SU-DHL-6 (cell line): ENCODE measurements around the gene NACC2.

ENCODE experiments used
- H2AFZ ChIP-seq: fragments of 200-600 bp; sonication (generic); 2 replicates; pipeline ENCODE4 v1.6.1; 2014; ENCODE audit warnings: low read depth, mild to moderate bottlenecking, moderate library complexity, mixed read lengths, antibody characterized with exemption, low read length; ENCODE audit not compliant: severe bottlenecking
- H3F3A ChIP-seq: fragments of 200-600 bp; shearing (Covaris generic); 2 replicates; pipeline ENCODE4 v1.6.0; 2016; ENCODE audit warnings: antibody characterized with exemption, mild to moderate bottlenecking; ENCODE audit not compliant: insufficient read depth
- H3K27ac ChIP-seq: fragments of 200-600 bp; sonication (generic); 2 replicates; pipeline ENCODE4 v1.5.1; 2016; ENCODE audit warnings: low read depth, mild to moderate bottlenecking, low read length, moderate library complexity, mixed read lengths
- H3K27me3 ChIP-seq: fragments of 200-600 bp; sonication (generic), shearing (Covaris generic); 2 replicates; pipeline ENCODE4 v1.6.0; 2014; ENCODE audit warnings: mild to moderate bottlenecking, low read length
- H3K36me3 ChIP-seq: fragments of 200-600 bp; sonication (generic); 2 replicates; pipeline ENCODE4 v1.6.1; 2014; ENCODE audit warnings: mild to moderate bottlenecking, low read length, mixed read lengths
- H3K4me2 ChIP-seq: fragments of 300-600, 200-600 bp; shearing (Covaris generic), sonication (generic); 2 replicates; pipeline ENCODE4 v1.6.0; 2014; ENCODE audit warnings: low read length, low read depth, mild to moderate bottlenecking; ENCODE audit not compliant: poor library complexity, severe bottlenecking
- H3K4me3 ChIP-seq: fragments of 200-600 bp; sonication (generic); 2 replicates; pipeline ENCODE4 v1.5.1; 2014; ENCODE audit warnings: antibody characterized with exemption, low read length, mild to moderate bottlenecking, mixed read lengths; ENCODE audit not compliant: insufficient read depth, poor library complexity, severe bottlenecking
- H3K79me2 ChIP-seq: fragments of 200-600 bp; sonication (generic); 2 replicates; pipeline ENCODE4 v1.6.1; 2014; ENCODE audit warnings: mild to moderate bottlenecking, low read length, moderate library complexity; ENCODE audit not compliant: insufficient read depth
- H3K9ac ChIP-seq: fragments of 200-600 bp; sonication (generic); 2 replicates; pipeline ENCODE4 v1.7.0; 2014; ENCODE audit warnings: mild to moderate bottlenecking, low read length
- H3K9me2 ChIP-seq: fragments of 200-600 bp; sonication (generic); replicated peaks from 2 replicates; pipeline ENCODE4 v1.6.1; 2014; ENCODE audit warnings: low read length; ENCODE audit not compliant: insufficient read depth
- H3K9me3 ChIP-seq: fragments of 200-600 bp; sonication (generic); 2 replicates; pipeline ENCODE4 v1.6.1; 2014; ENCODE audit warnings: low read length, mixed read lengths; ENCODE audit not compliant: insufficient read depth
- H4K20me1 ChIP-seq: fragments of 200-600 bp; sonication (generic); 2 replicates; pipeline ENCODE4 v1.6.1; 2014; ENCODE audit warnings: low read depth, mild to moderate bottlenecking, antibody characterized with exemption, low read length, moderate library complexity, mixed read lengths
- CTCF ChIP-seq: fragments of 200-600 bp; sonication (generic); IDR thresholded peaks from one replicate; pipeline ENCODE4 v1.5.1; 2017; ENCODE audit warnings: antibody characterized with exemption, mild to moderate bottlenecking, low read length, moderate library complexity; ENCODE audit not compliant: insufficient read depth, poor library complexity, severe bottlenecking
- EZH2phosphoT487 ChIP-seq: fragments of 200-600 bp; sonication (generic), shearing (Covaris generic); conservative IDR thresholded peaks from 2 replicates; pipeline ENCODE4 v1.6.1; 2018; ENCODE audit warnings: mild to moderate bottlenecking, antibody characterized with exemption, low read length, moderate library complexity, mixed read lengths

NACC2 gene

GRCh38 chr9:136086213-136086881, 8.7 kb downstream of the NACC2 start:
- H3K27ac ChIP-seq, result no peak overlapping the region
- no peaks in the 10 kb centered on the region for H3K36me3 ChIP-seq
- no peak overlapping the region for H2AFZ ChIP-seq
- TF ChIP-seq CTCF, result no peak
- no peak for TF ChIP-seq EZH2phosphoT487
- H3K4me3 ChIP-seq, result no peak overlapping the region
- H3K9me3 ChIP-seq, result no peaks in the 10 kb centered on the region
- H3K9me2 ChIP-seq, result no peaks in the 10 kb centered on the region
- peaks cover 3% of the 10 kb centered on the region; the same call in 1 of the 2 replicates for H3F3A ChIP-seq
- no peaks in the 10 kb centered on the region for H3K79me2 ChIP-seq
- no peaks in the 10 kb centered on the region for H4K20me1 ChIP-seq
- no peak overlapping the region for H3K4me2 ChIP-seq
- no peaks in the 10 kb centered on the region for H3K27me3 ChIP-seq
- no peak overlapping the region for H3K9ac ChIP-seq

- Histone ChIP-seq H3K79me2 (no peaks in the 10 kb centered on the region), H3K9me3 (no peaks in the 10 kb centered on the region), H4K20me1 (no peaks in the 10 kb centered on the region)
These were observed 9.3 kb downstream of the NACC2 start for GRCh38 chr9:136085815-136086212.

GRCh38 chr9:136084063-136084944, 10.8 kb downstream of the NACC2 start:
- H3K27me3 ChIP-seq, result no peaks in the 10 kb centered on the region
- H3K9me2 ChIP-seq, result no peaks in the 10 kb centered on the region
- H2AFZ ChIP-seq, result no peak overlapping the region
- H3F3A ChIP-seq, result no peaks in the 10 kb centered on the region
- no peaks in the 10 kb centered on the region for H4K20me1 ChIP-seq
- no peak overlapping the region for H3K27ac ChIP-seq
- TF ChIP-seq EZH2phosphoT487 (no peak), CTCF (no peak)
- no peak overlapping the region for H3K4me2 ChIP-seq
- no peaks in the 10 kb centered on the region for H3K36me3 ChIP-seq
- H3K79me2 ChIP-seq, result no peaks in the 10 kb centered on the region
- H3K4me3 ChIP-seq, result no peak overlapping the region
- H3K9me3 ChIP-seq, result no peaks in the 10 kb centered on the region
- no peak overlapping the region for H3K9ac ChIP-seq

More at GRCh38 chr9:136085815-136086212, 9.3 kb downstream of the NACC2 start:
- Histone ChIP-seq H2AFZ (no peak overlapping the region), H3F3A (peaks cover 3% of the 10 kb centered on the region; the same call in 1 of the 2 replicates), H3K4me2 (no peak overlapping the region), H3K27ac (no peak overlapping the region), H3K9me2 (no peaks in the 10 kb centered on the region), H3K4me3 (no peak overlapping the region), H3K36me3 (no peaks in the 10 kb centered on the region), H3K27me3 (no peaks in the 10 kb centered on the region), H3K9ac (no peak overlapping the region)
- TF ChIP-seq EZH2phosphoT487 (no peak), CTCF (no peak)
